Esophagus muscularis mucosa (tissue), 4 donors: ENCODE results near the gene HSCB. TPM values are rescaled to one million over a fixed set of nuclear protein-coding genes. Genes with fewer than 3 reads are reported as not detected.

Source experiments
- DNase-seq: peaks from one replicate; pipeline ENCODE4 v3.0.0-alpha.2; 2017; ENCODE audit errors: extremely low spot score
- H3K27ac ChIP-seq, 4 donors: fragments of 200-600 bp; sonication (generic); replicated peaks in 1 of 4; 1 replicate in 3 of 4; 2 replicates in 1 of 4; pipeline ENCODE4 v1.5.1; 2016 to 2019; ENCODE audit warnings: mild to moderate bottlenecking in 1 of 4
- H3K27me3 ChIP-seq, 4 donors: fragments of 200-600 bp; sonication (generic); one replicate each; pipeline versions ENCODE4 v1.5.1 to v1.6.0; 2016 to 2019
- H3K36me3 ChIP-seq, 4 donors: fragments of 200-600 bp; sonication (generic); one replicate each; pipeline ENCODE4 v1.5.1; 2016 to 2019
- H3K4me1 ChIP-seq, 4 donors: fragments of 200-600 bp; sonication (generic); one replicate each; pipeline ENCODE4 v1.5.1; 2016 to 2019
- H3K4me3 ChIP-seq, 4 donors: fragments of 200-600 bp; sonication (generic); 1 replicate in 2 of 4; 2 replicates in 2 of 4; pipeline ENCODE4 v1.5.1; 2016 to 2019; ENCODE audit warnings: mild to moderate bottlenecking in 4 of 4, moderate library complexity in 1 of 4
- H3K9me3 ChIP-seq, 4 donors: fragments of 200-600 bp; sonication (generic); 1 replicate in 3 of 4; 2 replicates in 1 of 4; pipeline ENCODE4 v1.5.1; 2016 to 2019
- EP300 ChIP-seq: sonication (generic); formaldehyde crosslinking; IDR thresholded peaks from one replicate; pipeline ENCODE4 v1.6.1; 2017; ENCODE audit warnings: antibody characterized with exemption
- POLR2A ChIP-seq: fragments of 450-650 bp; IDR thresholded peaks from one replicate; pipeline ENCODE4 v1.6.1; 2017; ENCODE audit warnings: antibody characterized with exemption, moderate library complexity, mild to moderate bottlenecking, low read depth
- POLR2AphosphoS5 ChIP-seq, 2 donors: sonication (generic); formaldehyde crosslinking; IDR thresholded peaks; one replicate each; pipeline ENCODE4 v1.6.1; 2017; ENCODE audit warnings: antibody characterized with exemption in 2 of 2
- WGBS: methylation state at CpG from one replicate; pipeline ENCODE4 v1.1.5; 2018; 5-methylcytosine and 5-hydroxymethylcytosine counted together
- intact Hi-C: fragments of 100-400 bp; cut with DNase I; formaldehyde crosslinking; loops from one replicate; pipeline ENCODE4 v1.15.1; 2023
- total RNA-seq, 4 donors: library from RNA; depleted of rRNA; stranded (reverse); fragments of >200 nt; gene quantifications; one replicate each; pipeline versions ENCODE4 v1.1.0 to v1.2.1, GENCODE V29; 2016
- TF ChIP-seq, protein P1 (sequence below), 3 experiments: fragments of 200-600 bp in 2 of 3; fragments of 450-650 bp in 1 of 3; sonication (generic) in 2 of 3; IDR thresholded peaks; one replicate each; pipeline ENCODE4 v1.5.1; 2017 to 2019; ENCODE audit warnings: antibody characterized with exemption in 3 of 3, mild to moderate bottlenecking in 2 of 3, moderate library complexity in 1 of 3

Gene HSCB
- total RNA-seq, 4 donors from 2014 or later: 13.7 to 30.0 (median 15.7) TPM

DNA sequence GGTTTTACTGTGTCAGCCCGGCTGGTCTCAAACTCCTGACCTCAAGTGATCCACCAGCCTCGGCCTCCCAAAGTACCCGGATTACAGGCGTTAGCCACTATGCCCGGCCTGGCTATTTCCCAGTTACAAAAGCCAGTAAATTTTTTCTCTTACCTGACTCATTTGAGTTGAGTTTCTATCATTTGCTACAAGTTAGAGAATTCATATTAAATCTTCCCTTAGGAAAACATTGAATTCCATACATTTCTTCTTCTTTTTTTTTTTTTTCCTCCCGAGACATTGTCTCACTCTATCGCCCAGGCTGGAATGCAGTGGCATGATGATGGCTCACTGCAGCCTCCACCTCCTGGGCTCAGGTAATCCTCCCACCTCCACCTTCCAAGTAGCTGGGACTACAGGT lies 26.2 kb upstream of the HSCB start:
- Histone ChIP-seq H3K4me1 (peaks cover 0 to 12% (median 0%) of the 10 kb centered on the region in 4 donors), H3K36me3 (peaks cover 0 to 2% (median 0%) of the 10 kb centered on the region in 4 donors), H3K4me3 (no peak overlapping the region), H3K27ac (no peak overlapping the region), H3K9me3 (no peaks in the 10 kb centered on the region), H3K27me3 (no peaks in the 10 kb centered on the region)
- WGBS: 93% methylated on average over 7 of the region's 7 CpGs
- TF ChIP-seq EP300 (no peak), POLR2A (no peak), POLR2AphosphoS5 (IDR thresholded peaks at IDR 0.05) (no peak)
- TF ChIP-seq, protein P1, sequence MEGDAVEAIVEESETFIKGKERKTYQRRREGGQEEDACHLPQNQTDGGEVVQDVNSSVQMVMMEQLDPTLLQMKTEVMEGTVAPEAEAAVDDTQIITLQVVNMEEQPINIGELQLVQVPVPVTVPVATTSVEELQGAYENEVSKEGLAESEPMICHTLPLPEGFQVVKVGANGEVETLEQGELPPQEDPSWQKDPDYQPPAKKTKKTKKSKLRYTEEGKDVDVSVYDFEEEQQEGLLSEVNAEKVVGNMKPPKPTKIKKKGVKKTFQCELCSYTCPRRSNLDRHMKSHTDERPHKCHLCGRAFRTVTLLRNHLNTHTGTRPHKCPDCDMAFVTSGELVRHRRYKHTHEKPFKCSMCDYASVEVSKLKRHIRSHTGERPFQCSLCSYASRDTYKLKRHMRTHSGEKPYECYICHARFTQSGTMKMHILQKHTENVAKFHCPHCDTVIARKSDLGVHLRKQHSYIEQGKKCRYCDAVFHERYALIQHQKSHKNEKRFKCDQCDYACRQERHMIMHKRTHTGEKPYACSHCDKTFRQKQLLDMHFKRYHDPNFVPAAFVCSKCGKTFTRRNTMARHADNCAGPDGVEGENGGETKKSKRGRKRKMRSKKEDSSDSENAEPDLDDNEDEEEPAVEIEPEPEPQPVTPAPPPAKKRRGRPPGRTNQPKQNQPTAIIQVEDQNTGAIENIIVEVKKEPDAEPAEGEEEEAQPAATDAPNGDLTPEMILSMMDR (IDR thresholded peaks at IDR 0.05): no peak
- intact Hi-C loops: no loop called here
- DNase-seq: no peak

DNA sequence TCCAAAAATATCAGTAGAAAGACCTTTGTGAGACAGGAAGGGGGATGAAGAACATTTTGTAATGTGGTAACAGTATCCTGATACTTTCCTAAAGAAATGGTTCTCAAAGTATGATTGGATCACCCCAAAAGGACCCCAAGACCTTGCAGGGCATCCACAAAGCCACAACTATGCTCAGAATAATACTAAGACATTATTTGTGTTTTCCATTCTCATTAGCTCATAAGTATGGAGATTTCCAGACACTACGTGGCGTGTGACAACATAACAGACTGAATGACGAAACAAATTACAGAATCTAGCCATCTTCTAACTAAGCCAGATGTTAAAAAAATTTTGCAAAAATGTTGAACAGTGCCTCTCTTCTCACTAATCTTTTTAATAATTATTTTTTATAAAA lies 25.2 kb upstream of the HSCB start:
- Histone ChIP-seq H3K4me3 (no peak overlapping the region), H3K36me3 (peaks cover 0 to 5% (median 0%) of the 10 kb centered on the region in 4 donors), H3K9me3 (no peaks in the 10 kb centered on the region), H3K27me3 (no peaks in the 10 kb centered on the region), H3K4me1 (peaks cover 0 to 1% (median 0%) of the 10 kb centered on the region in 4 donors), H3K27ac (no peak overlapping the region)
- WGBS: 88% methylated on average over 3 of the region's 3 CpGs
- TF ChIP-seq EP300: no peak
- TF ChIP-seq POLR2A: no peak
- DNase-seq: no peak
- intact Hi-C loops: no loop called here

DNA sequence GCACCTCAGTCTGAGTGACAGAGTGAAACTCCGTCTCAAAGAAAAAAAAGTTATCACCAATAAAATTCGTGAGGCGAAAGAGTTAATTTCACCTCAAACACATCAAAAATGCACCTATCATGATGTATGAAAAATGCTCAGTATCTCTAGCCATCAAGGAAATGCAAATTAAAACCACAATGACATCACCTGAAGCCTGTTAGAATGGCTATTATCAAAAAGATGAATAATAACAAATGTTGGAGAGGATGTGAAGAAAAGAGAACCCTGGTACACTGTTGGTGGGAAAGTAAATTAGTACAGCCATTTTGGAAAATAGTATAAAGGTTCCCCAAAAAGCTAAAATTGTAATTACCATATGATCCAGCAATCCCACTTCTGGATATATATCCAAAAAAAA lies 23.8 kb upstream of the HSCB start:
- Histone ChIP-seq H3K27ac (no peak overlapping the region), H3K4me1 (no peaks in the 10 kb centered on the region), H3K27me3 (no peaks in the 10 kb centered on the region), H3K36me3 (peaks cover 0 to 5% (median 0%) of the 10 kb centered on the region in 4 donors), H3K4me3 (no peak overlapping the region), H3K9me3 (no peaks in the 10 kb centered on the region)
- DNase-seq: no peak
- WGBS: 91% methylated on average over 3 of the region's 3 CpGs
- TF ChIP-seq POLR2A: no peak
- TF ChIP-seq, protein P1 (IDR thresholded peaks at IDR 0.05): no peak
- no peak for TF ChIP-seq EP300
- no peak for TF ChIP-seq POLR2AphosphoS5 (IDR thresholded peaks at IDR 0.05)
- intact Hi-C loops: no loop called here

DNA sequence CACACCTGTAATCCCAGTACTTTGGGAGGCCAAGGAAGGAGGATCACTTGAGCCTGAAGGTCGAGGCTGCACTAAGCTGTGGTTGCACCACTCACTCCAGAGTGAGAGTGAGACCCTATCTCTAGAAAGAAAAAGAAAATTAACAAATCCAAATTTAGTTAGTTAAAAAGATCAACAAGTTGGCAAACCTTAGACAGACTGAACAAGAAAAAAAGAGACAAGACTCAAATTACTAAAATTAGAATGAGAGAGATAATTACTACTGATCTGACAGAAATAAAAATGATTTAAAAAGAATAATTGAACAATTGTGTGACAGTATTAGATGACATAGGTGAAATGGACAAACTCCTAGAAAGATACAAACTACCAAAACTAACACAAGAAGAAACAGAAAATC lies 13.8 kb upstream of the HSCB start:
- TF ChIP-seq POLR2AphosphoS5 (IDR thresholded peaks at IDR 0.05) (no peak), POLR2A (no peak), EP300 (no peak)
- TF ChIP-seq, protein P1 (IDR thresholded peaks at IDR 0.05): no peak
- 94% methylated on average over 1 of the region's 1 CpG for WGBS

DNA sequence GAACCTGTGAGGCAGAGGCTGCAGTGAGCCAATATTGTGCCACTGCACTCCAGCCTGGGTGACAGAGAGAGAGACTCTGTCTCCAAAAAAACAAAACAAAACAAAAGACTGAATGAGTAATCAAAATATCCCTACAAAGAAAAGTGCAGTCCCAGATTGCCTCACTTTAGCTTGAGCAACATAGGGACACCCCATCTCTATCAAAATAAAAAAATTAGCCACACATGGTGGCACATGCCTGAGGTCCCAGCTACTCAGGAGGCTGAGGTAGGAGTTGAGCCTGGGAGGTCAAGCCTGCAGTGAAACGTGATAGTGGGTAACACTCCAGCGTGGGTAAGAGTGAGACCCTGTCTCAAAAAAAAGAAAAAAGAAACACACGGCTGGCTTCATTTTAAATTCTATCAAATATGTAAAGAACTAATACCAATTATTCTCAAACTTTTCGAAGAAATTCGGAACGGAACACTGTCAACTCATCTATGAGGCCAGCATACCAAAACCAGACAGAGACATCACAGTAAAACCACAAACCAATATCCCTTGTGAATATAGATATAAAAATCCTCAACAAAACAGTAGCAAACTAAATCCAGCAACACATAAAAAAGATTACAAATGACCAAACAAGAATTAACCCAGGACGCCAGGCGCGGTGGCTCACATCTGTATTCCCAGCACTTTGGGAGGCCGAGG lies 13.1 kb upstream of the HSCB start:
- no peak overlapping the region for H3K4me3 ChIP-seq
- TF ChIP-seq POLR2AphosphoS5 (IDR thresholded peaks at IDR 0.05) (no peak), POLR2A (no peak), EP300 (no peak)
- TF ChIP-seq, protein P1 (IDR thresholded peaks at IDR 0.05): no peak
- no peaks in the 10 kb centered on the region for H3K27me3 ChIP-seq
- no peak overlapping the region for H3K27ac ChIP-seq
- 94% methylated on average over 10 of the region's 10 CpGs for WGBS
- no peaks in the 10 kb centered on the region for H3K36me3 ChIP-seq
- no peaks in the 10 kb centered on the region for H3K4me1 ChIP-seq
- H3K9me3 ChIP-seq: no peaks in the 10 kb centered on the region
- intact Hi-C loops: no loop called here
- no peak for DNase-seq

More for the DNA sequence above, 13.8 kb upstream of the HSCB start:
- no peak overlapping the region for H3K27ac ChIP-seq
- no peaks in the 10 kb centered on the region for H3K36me3 ChIP-seq
- no peak overlapping the region for H3K4me3 ChIP-seq
- H3K9me3 ChIP-seq: no peaks in the 10 kb centered on the region
- H3K4me1 ChIP-seq: no peaks in the 10 kb centered on the region
- intact Hi-C loops: no loop called here
- DNase-seq: no peak
- no peaks in the 10 kb centered on the region for H3K27me3 ChIP-seq
